ENCODE measurements around the gene CENPF.
A peak's percentile ranks its signal among the peaks of the same experiment; 100 is the strongest.

Gene CENPF

GRCh38 chr1:214579183-214579582 lies 23.8 kb upstream of the CENPF start:
- TF ChIP-seq NFIC (IDR thresholded peaks at IDR 0.05), result no peak
- TF ChIP-seq FOXM1 (IDR thresholded peaks at IDR 0.05; ENCODE audit: borderline replicate concordance, low read depth), result no peak
- no peak for TF ChIP-seq MAX (IDR thresholded peaks at IDR 0.05)
- TF ChIP-seq ZBTB7A (IDR thresholded peaks at IDR 0.05; ENCODE audit: low read depth), result no peak
- TF ChIP-seq YY1 (IDR thresholded peaks at IDR 0.05; ENCODE audit: low read depth), result no peak
- no peak for TF ChIP-seq REST (IDR thresholded peaks at IDR 0.05; ENCODE audit: low read depth)
- TF ChIP-seq RAD21 (IDR thresholded peaks at IDR 0.05; ENCODE audit: low read depth), result no peak
- no peak for TF ChIP-seq TEAD4 (IDR thresholded peaks at IDR 0.05)
- TF ChIP-seq EP300 (IDR thresholded peaks at IDR 0.05; ENCODE audit: borderline replicate concordance), result no peak
- TF ChIP-seq CEBPB (IDR thresholded peaks at IDR 0.05), result no peak
- TF ChIP-seq USF1 (IDR thresholded peaks at IDR 0.05), result no peak
- TF ChIP-seq TAF1 (IDR thresholded peaks at IDR 0.05; ENCODE audit: low read depth), result no peak

GRCh38 chr1:214581785-214582184 lies 21.2 kb upstream of the CENPF start:
- 0 out of 2 replicates have a peak, but pooled peaks have one; percentile 32 for TF ChIP-seq TCF12 (IDR thresholded peaks at IDR 0.05; ENCODE audit: low read depth)
- no peak for TF ChIP-seq ZBTB7A (IDR thresholded peaks at IDR 0.05; ENCODE audit: low read depth)
- TF ChIP-seq TAF1 (IDR thresholded peaks at IDR 0.05; ENCODE audit: low read depth), result no peak
- TF ChIP-seq RAD21 (IDR thresholded peaks at IDR 0.05; ENCODE audit: low read depth), result no peak

- TF ChIP-seq REST (IDR thresholded peaks at IDR 0.05; ENCODE audit: low read depth) (no peak), NFIC (IDR thresholded peaks at IDR 0.05) (no peak)
Observed at GRCh38 chr1:214582289-214582891, 20.6 kb upstream of the CENPF start.

- TF ChIP-seq FOXM1 (IDR thresholded peaks at IDR 0.05; ENCODE audit: borderline replicate concordance, low read depth) (no peak), CEBPB (IDR thresholded peaks at IDR 0.05) (no peak), EGR1 (IDR thresholded peaks at IDR 0.05) (no peak)
Observed at GRCh38 chr1:214583113-214583512, 19.9 kb upstream of the CENPF start.

GRCh38 chr1:214583824-214584554 lies 19.0 kb upstream of the CENPF start:
- TF ChIP-seq EGR1 (IDR thresholded peaks at IDR 0.05) (no peak), MAX (IDR thresholded peaks at IDR 0.05) (no peak), TCF12 (IDR thresholded peaks at IDR 0.05; ENCODE audit: low read depth) (no peak), FOXM1 (IDR thresholded peaks at IDR 0.05; ENCODE audit: borderline replicate concordance, low read depth) (no peak), CEBPB (IDR thresholded peaks at IDR 0.05) (no peak)

- TF ChIP-seq RAD21 (IDR thresholded peaks at IDR 0.05; ENCODE audit: low read depth), result peak; percentile 89
- TF ChIP-seq EGR1 (IDR thresholded peaks at IDR 0.05), result no peak
- no peak for TF ChIP-seq TAF1 (IDR thresholded peaks at IDR 0.05; ENCODE audit: low read depth)
- TF ChIP-seq CREB1 (IDR thresholded peaks at IDR 0.05; ENCODE audit: low read depth), result no peak
- no peak for TF ChIP-seq MAX (IDR thresholded peaks at IDR 0.05)
Observed at GRCh38 chr1:214584805-214585766, 17.9 kb upstream of the CENPF start.

Data from Ishikawa (cell line).